ENCODE measurements around the gene MCM8.

- TF ChIP-seq CTCF (IDR thresholded peaks at IDR 0.05; ENCODE audit: insufficient read depth, low read length) (no peak), SPI1 (IDR thresholded peaks at IDR 0.05; ENCODE audit: borderline replicate concordance, low read depth) (no peak)
Measured at GRCh38 chr20:6048391-6048790, 97.9 kb downstream of the MCM8 start.

Data from HL-60 (cell line).